HG02870 (cell line): Measurements from ENCODE around the gene SERPINH1.

Experiments used
- ATAC-seq: cut with Tn5 transposase; IDR thresholded peaks from one replicate; pipeline ENCODE4 v1.9.1; 2021; ENCODE audit warnings: mild to moderate bottlenecking, moderate library complexity; ENCODE audit not compliant: unreplicated experiment

SERPINH1 gene

GRCh38 chr11:75562048-75562835 is at the start of gene SERPINH1:
Gene SERPINH1, plus strand, starts transcription at chr11:75562253. Its CDS starts 4,097 bp downstream, at chr11:75566350.
- ATAC-seq, result peak; percentile 80

DNA sequence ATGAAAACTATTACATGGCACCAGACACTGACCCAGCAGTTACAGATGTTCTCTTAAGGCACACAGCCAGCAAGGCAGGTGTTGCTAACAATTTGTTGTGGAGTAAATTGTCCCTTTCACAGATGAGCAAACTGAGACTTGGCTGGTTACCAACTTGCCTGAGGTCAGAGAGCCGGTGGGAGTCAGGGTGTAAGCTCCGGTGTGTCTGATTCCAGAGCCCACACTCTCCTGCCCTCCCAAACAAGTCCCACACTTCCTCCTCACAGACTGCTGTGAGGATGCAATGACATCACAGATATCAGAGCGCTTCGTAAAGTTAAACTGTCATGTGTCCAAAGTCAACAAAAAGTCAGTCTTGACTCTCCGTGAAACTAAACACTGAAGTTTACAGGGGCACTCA is 48.8 kb upstream of the SERPINH1 start:
- ATAC-seq, result no peak

DNA sequence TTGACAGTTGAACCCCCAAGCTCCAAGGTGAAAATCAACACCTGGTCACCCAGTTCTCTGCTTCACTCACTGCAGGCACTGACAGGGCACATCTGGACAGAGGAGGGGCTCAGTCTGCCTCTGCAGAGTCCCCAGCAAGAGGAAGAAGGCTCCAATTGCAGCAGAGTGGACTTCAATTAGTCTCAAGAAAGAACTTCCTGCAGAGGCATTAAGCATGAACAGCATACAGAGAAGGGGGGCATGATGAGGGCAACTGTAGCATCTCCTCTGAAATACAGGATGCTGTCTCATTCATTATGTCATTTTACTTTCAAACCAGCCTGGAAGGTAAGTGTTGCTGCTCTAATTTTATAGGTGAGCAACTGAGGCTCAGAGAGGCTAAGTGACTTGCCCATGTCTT is 47.5 kb upstream of the SERPINH1 start:
- ATAC-seq, result no peak

GRCh38 chr11:75516140-75516539 is 45.9 kb upstream of the SERPINH1 start:
- no peak for ATAC-seq

GRCh38 chr11:75516886-75517285 is 45.2 kb upstream of the SERPINH1 start:
- ATAC-seq, result no peak

DNA sequence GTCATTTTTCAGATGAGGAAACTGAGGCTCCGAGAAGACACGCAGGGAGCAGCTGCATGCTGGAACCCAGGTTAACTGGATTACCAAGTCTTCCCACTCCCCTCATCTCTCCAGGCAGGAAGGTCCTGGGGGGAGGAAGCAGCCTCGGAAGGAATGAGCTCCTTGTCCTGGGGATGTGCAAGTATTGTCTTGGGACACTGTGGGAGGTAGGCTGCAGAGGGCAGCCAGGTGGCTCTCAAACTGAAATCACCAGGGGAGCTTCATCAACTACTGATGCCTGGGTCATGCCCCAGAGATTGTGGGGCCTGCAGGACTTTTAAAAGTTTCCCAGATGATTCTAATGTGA is 43.9 kb upstream of the SERPINH1 start:
- no peak for ATAC-seq

- no peak for ATAC-seq
Measured at GRCh38 chr11:75518771-75519653, 43.0 kb upstream of the SERPINH1 start.

DNA sequence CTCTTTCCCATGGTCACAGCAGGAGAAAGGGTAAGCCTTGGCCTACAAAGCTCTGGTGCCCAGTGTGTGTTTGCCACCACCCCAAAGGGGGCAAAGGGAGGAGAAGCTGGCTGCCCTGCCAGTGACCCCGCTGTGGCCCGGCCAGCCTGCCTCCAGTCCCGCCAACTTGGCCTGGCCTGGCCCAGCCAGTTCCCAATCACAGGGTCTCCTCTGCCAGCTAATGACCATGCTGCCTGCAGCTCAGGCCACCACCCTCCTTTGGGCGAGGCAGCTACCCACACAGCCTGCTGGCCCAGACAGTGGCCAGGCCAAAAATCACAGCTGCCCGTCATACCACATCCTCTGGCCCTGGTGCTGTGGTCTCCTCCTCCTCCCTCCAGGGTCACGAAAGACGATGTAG is 41.4 kb upstream of the SERPINH1 start:
- ATAC-seq, result no peak

DNA sequence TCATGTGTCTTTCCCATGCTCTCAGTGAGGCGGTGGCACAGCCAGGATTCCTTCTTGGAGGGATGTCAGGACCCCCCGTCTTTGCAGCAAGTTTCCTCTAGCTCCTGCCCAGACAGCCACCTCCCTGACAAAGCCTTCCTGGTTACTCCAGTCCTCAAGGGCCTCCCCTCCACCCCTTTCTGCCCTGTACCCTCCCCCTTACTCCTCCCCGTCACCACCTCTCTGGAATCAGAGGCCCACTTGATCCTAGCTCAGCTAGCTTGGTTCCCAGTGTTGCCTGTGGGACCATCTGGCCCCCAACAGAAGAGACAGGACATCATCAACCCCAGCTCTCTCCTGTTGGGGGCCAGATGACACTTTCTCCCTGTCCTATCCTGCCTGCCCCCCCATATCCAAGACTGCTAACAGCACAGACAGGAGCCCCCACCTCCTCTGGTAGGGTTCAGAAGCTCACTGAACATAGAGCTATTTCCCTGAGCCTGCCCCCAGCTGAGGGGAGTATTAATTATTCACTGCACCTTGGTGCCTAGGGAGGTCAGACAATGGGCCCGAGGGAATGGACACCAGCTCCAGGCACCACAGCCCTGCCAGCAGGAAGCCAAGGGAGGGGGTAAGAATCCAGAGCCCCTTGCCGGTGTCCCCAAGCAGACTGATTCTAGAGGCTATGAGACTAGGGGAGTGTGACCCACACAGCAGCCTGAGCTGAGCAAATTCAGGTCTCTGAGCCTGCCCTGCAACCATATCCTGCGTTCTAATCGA is 39.6 kb upstream of the SERPINH1 start:
- no peak for ATAC-seq

DNA sequence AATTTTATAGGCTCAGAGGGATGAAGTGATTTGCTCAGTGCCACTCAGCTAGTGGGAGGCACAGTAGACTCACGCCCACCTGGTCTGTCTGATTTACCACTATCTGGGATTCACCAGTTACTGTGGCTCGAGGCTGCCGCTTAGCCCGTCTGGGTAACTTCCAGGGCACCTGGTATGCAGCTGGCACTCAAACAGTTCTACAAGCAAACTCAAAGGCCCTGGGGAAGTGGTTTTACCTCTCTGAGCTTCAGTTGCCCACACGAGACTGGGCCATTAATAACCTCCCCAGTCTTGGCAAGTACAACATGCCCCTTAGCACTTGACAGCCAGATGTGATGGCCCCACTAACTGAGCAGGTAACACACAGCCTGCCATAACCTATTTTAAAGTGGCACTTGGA is 38.9 kb upstream of the SERPINH1 start:
- no peak for ATAC-seq

- ATAC-seq, result no peak
Measured at GRCh38 chr11:75523811-75524664, 38.0 kb upstream of the SERPINH1 start.

DNA sequence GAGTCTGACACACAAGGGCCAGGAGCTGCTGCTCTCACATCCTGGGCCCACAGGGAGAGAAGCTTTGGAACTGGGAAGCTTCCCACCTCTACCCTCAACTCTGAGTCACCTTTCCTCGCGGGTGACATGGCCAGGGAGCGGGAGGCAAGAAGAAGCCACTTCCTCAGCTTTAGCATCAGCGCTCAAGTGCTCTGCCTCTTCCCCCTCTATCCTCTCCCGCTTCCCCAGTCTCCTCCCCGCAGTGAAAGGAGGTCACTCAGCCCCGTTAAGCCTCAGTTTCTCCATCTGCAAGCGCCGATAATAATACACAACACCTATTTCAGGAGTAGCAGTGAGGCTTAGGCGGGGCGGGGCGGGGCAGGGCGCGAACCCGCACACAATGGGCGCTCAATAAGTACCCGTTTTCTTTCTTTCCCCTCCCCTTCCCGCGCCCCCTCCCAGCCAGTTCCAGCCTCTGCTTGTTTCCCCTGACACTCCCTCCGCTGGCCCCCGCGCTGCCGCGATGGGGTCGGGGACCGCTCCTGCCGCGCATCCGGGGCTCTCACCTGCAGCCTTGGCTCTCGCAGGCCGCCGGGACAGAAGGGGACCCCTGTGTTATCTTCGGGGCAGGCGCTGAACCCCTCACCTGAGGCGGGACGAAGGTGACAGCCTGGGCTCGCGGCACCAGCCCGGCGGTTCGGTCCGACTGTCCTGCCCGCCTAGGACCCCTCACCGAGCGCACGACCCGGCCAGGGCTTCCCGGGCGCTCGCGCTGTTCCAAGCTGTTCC is 37.2 kb upstream of the SERPINH1 start:
- ATAC-seq, result peak; percentile 8

GRCh38 chr11:75525433-75526191 is 36.4 kb upstream of the SERPINH1 start, which contains the start of gene GDPD5:
Gene GDPD5, minus strand, starts transcription at chr11:75525941. Its CDS starts 48,206 bp downstream, at chr11:75477735.
- ATAC-seq, result peak; percentile 63

- ATAC-seq, result no peak
Measured at GRCh38 chr11:75526192-75526541, 35.9 kb upstream of the SERPINH1 start.

GRCh38 chr11:75527130-75527529 is 34.9 kb upstream of the SERPINH1 start:
- ATAC-seq, result no peak

- no peak for ATAC-seq
Measured at GRCh38 chr11:75527938-75528735, 33.9 kb upstream of the SERPINH1 start.

- ATAC-seq, result no peak
Measured at GRCh38 chr11:75530577-75530976, 31.5 kb upstream of the SERPINH1 start.

GRCh38 chr11:75531325-75531724 is 30.7 kb upstream of the SERPINH1 start:
- no peak for ATAC-seq
